GM21360 (cell line): ENCODE results near the gene SPAG9.
"Not testable (repeated sequence)": the region's sequence is repeated elsewhere in the genome, so short reads cannot be mapped to it uniquely, and the experiment has no call there.

Source experiments
- ATAC-seq: cut with Tn5 transposase; IDR thresholded peaks from one replicate; pipeline ENCODE4 v1.9.1; 2021; ENCODE audit warnings: mild to moderate bottlenecking, moderate library complexity; ENCODE audit not compliant: unreplicated experiment

The SPAG9 gene

DNA sequence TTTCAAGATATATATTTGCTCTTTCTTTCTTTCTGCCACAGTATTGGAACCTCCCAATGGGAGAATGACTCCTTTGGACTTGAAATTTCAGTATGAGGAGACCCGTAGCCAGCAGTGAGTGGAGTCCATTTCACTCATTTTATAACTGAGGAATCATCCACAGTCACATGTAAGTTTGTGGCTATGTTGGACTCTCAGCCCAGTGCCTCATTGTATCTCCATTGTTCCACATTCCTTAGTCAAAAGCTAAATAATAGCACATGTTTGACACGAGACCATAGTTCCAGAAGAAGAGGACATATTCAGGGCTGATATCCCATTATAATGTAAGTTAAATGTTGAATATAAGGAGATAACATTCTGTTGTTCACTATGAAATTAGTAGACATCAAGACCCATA, 12.7 kb upstream of the SPAG9 start:
- ATAC-seq = no peak

DNA sequence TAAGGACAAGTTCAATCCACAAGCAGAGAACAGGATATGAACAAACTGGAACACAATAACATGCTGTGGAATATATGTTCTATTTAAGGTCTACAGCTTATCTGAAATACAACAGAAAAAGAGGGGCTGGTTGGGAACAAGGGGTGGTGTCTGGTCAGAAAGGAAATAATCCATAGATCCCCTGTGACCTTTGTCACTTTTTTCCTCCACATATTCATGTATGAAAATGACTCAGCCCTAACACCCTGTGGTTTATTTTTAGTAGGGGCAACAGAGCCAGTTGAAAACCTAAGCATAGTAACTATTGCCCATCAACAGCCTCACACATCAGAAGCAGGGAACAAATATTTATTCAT, 12.3 kb upstream of the SPAG9 start:
- no peak for ATAC-seq

DNA sequence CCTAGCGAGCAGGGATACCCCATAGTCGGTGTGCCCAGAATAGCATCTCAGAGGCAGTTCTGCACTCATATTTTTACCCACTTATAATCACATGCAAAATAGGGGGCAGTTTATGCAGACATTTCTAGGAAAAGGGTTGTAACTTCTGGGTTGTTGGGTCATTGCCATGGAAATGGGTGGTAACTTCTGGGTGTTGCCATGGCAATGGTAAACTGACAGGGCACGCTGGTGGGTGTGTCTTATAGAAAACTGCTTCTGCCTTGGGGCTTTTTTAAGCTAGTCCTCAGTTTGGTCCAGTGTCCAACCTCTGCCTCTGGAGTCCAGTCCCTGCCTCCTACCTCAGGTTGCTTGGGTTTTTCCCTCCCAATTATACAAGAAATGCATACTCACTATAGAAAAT, 7.4 kb upstream of the SPAG9 start:
- no peak for ATAC-seq

DNA sequence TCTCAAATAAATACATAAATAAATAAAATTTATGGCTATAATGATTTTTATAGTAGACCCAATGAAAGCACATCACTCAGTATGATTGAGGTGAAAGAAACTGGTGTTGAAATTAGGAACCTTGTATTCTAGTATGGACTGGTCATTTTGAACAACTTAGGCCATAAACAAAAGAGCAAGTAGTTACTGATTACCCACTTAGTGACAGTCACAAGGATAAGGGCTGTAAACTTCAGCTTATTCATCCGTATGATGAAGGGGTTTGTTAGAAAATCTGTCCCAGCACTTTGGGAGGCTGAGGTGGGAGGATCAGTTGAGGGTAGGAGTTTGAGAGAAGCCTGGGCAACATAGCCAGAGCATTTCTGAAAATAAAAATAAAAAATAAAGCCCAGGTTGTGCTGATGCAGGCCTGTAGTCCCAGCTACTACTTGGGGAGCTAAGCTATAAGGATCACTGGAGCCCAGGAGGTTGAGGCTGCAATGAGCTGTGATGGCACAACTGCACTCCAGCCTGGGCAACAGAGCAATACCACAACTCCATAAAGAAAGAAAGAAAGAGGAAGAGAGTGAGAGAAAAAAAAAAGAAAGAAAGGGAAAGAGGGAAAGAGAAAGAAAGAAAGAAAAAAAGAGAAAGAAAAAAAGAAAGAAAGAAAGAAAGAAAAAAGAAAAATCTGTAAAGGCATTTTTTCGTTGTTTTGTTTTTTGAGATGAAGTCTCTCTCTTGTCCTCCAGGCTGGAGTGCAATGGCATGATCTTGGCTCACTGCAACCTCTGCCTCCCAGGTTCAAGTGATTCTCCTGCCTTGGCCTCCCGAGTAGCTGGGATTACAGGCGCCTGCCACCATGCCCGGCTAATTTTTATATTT, 4.2 kb upstream of the SPAG9 start:
- ATAC-seq = no peak

DNA sequence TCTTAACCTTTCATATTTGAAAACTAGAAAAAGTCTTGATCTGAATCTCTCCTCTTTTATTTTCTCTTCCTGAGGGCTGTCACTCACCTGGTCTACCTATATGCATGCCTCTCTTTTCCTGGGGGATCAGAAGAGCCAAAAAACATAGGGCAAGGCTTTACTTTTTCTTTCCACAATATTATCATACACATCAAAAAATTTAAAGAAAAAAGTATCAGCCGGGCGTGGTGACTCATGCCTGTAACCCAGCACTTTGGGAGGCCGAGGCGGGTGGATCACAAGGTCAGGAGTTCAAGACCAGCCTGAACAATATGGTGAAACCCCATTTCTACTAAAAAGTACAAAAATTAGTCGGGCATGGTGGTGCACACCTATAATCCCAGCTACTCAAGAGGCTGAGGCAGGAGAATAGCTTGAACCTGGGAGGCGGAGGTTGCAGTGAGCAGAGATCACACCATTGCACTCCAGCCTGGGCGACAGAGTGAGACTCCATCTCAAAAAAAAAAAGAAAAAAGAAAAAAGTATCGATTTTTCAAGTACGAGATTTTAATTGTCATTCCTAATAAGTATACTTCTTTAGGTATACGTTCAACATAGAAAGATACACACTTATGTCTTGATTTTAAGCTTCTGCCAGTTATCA, 1.9 kb upstream of the SPAG9 start:
- not testable (repeated sequence) for ATAC-seq

DNA sequence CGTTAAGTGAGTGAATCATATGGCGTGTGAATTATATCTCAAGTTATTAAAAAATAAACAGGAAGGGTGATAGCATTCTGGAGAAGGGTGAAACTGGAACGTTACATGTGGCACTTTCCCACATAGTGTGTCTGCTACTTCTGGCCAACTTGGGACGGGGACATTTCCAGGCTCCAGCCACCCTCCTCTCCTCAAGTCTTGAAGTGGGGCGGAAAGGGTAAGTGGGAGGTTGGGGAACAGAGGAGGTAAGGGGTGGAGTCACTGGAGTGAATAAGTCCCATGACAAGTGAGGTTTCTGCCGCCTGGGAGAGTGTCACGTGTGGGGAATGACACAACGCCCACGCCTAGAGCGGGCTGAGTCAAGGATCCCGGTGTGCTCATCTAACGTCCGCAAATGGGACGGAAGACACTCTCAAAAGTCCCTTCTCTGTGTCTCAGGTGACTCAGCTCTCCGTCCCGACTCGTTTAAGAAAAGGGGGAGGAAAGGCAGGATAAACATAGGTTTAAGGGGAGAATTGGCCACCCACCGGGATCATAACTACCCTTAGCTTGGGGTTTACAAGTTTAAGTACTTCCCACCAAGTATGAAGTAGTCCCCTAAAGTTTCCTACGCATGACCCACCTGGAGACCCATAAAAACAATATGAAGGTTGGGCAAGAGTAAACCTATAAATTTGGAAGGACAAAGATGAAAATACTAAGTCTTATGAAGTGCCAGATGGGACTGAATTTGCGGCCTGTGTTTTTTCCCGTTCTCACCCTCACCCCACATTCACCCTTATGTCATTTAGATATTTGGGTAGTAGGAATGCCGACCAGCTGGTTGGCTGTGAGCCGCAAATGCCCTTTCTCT, 1.2 kb upstream of the SPAG9 start:
- ATAC-seq = peak; percentile 41

DNA sequence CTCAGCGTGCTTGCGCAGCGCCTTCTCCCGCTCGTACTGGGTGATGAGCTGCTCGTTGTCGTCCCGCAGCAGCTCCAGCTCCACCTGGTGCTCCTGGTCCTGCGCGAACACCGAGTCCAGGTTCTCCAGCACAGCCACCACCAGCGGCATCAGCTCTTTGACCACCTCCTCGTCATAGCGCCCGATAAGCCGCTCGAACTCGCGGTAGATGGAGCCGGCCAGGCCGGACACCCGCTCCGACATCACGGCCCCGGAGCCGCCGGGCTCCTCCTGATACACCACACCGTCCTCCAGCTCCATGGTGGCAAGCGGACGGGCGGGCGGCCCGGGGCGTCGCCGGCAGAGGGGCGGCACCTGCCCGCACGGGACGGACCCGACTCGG, 320 bp downstream of the SPAG9 start:
- ATAC-seq = peak; percentile 23

DNA sequence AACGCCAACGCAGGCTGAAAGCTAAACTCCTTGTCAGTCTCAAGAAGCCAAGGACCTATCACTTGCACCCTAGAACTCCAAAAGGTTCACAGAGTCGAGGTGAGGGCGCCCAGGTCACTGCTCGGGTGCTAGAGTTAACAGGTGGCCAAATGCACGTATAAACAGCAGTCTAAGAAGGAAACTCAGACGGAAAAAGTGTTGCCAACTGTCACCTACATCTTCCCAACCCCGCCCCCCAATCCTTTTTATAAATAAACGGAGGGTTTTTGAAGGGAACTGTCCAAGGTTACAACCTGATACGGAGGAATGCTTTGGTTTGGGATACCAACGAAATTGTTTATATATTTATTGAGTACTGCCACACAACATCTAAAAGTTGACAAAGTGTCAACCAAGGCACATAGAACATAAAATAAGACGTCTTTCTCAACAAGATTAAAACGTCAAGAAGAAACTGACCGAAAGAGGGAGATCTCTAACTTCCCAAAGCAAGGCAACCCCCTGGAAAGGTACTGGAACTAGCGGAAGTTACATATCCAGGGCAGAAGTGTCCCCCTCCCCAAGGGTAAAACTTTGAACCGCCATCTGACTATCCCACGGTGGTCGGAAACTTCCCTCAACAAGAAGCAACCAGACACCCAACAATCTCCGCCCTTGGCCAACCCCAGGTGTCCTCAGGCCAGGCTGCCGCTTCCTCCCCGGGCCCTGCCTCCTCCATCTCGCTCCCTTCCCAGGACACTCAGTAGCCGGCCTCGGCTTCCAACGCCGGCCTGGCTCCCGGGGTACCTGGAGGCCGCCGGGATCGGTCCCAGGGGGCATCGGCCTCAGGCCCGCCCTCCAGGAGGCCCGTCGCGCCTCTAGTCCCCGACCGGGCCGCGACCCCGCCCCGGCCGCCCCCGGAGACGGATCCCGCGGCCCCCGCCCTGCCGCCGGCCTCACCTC, 982 bp downstream of the SPAG9 start:
- ATAC-seq = peak; percentile 10

DNA sequence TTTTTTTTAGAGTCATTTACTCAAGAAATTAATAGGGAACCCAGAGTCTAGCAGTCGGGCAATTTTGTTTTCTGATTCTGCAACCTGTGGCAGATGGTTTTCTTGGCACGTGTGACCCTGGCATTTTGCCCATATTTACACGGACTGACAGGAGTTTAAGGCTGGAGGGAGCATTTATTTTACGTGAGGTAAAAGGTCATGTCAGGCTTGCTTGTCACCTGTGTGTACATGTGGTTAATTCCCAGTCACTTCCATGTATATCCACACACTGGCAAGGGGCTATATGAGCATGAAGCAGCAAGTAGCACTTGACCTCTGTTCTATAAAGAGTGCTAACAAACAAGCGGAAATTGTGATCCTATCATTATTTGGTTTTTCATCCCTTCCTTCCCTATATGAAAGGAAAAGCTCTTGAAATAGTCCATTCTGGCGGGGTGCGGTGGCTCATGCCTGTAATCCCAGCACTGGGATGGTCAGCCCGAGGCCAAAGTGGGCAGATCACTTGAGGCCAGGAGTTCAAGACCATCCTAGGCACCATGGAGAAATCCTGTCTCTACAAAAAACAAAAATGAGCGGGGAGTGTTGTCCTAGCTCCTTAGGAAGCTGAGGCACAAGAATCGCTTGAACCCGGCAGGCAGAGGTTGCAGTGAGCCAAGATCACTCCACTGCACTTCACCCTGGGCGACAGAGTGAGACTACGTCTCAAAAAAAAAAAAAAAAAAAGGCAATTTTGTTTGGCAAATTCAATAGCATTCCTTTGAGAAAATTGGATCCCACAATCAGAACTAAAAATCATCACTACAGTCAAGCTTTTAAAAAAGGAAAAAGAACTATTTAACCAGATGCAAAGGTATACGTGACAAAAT, 2.1 kb downstream of the SPAG9 start:
- no peak for ATAC-seq

DNA sequence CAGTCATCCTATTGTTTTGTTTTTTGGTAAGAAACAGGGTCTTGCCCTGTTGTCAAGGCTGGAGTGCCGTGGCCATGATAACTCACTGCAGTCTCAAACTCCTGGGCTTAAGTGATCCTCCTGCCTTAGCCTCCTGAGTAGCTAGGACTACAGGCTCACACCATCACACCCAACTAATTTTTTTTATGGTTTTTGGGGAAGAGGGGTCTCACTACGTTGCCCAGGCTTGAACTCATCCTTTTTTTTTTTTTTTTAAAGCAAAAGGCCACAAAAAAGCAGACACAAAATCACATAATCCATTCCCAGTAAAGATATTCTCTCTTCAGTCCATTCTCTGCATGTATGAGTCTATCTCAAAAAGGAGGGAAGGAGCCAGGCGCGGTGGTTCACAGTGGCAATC, 5.5 kb downstream of the SPAG9 start:
- no peak for ATAC-seq

DNA sequence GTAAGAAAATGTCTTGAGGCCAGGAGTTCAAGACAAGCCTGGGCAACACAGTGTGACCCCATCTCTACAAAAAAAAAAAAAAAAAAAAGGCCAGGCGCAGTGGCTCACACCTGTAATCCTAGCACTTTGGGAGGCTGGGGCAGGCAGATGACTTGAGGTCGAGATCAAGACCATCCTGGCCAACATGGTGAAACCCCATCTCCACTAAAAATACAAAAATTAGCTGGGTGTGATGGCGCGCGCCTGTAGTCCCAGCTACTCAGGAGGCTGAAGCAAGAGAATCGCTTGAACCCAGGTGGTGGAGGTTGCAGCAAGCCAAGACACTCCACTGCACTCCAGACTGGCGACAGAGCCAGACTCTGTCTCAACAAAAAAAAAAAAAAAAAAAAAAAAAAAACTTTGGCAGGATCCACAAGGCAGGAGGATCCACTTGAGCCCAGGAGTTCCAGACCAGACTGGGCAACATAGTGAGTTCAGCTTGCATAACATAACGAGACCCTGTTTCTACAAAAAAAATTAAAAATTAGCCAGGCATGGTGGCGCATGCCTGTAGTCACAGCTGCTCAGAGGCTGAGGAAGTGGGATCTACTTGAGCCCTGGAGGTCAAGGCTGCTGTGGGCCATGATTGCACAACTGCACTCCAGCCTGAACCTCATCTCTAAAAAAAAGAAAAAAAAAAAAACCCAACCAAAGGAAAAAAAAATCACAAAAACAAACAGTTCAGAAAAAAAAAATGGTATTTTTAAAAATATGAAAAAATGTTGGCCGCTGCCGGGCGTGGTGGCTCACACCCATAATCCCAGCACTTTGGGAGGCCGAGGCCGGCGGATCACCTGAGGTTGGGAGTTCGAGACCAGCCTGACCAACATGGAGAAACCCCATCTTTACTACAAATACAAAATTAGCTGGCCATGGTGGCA, 8.1 kb downstream of the SPAG9 start:
- ATAC-seq = not testable (repeated sequence)

DNA sequence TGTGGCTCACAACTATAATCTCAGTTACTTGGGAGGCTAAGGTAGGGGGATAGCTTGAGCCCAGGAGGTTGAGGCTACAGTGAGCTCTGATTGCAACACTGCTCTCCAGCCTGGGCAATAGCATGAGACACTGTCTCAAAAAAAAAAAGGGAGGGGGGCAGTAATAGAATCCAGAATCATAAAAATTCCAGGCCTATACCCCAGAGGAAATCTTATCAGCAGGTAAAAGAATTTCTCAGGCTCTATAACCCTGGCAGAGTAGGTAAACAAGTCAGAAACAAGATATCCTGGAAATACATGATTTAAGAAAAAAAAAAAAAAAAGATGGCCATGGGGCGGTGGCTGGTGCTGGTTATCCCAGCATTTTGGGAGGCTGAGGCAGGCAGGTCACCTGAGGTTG, 12.9 kb downstream of the SPAG9 start:
- ATAC-seq = no peak

DNA sequence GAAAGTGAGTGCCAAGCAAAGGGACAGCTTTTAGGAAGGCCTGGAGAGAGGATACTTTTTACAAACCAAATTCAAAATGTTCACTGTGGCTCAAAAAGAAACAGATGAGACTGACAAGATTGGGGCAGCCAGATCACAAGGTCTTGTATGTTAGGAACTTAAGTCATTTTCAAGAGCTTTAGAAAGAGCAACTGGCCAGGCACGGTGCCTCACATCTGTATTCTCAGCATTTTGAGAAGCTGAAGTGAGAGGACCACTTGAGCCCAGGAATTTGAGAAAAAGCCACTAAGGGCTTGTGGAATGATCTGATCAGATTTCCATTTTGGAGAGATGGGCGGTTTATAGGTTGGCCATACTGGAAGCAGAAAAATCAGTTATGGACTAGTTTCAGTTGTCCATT, 17.2 kb downstream of the SPAG9 start:
- no peak for ATAC-seq

DNA sequence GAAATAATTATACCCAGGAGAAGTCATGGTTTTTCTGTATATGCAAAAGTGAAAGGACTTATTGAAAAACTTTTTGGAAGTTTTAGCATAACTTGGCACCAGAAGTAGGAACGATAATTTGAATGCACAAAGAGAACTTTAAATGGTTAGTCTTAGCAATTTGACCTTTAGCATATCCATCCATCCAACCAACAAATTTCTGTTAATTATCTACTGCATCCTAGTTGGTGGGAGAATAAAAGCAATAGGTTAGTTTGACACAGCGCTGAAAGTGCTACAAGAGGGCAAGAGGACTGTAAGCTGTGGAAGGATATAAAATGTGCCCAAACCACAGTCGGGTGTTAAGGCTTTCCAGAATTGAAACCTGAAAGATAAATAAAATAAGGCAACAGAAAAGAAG, 17.6 kb downstream of the SPAG9 start:
- ATAC-seq = no peak

DNA sequence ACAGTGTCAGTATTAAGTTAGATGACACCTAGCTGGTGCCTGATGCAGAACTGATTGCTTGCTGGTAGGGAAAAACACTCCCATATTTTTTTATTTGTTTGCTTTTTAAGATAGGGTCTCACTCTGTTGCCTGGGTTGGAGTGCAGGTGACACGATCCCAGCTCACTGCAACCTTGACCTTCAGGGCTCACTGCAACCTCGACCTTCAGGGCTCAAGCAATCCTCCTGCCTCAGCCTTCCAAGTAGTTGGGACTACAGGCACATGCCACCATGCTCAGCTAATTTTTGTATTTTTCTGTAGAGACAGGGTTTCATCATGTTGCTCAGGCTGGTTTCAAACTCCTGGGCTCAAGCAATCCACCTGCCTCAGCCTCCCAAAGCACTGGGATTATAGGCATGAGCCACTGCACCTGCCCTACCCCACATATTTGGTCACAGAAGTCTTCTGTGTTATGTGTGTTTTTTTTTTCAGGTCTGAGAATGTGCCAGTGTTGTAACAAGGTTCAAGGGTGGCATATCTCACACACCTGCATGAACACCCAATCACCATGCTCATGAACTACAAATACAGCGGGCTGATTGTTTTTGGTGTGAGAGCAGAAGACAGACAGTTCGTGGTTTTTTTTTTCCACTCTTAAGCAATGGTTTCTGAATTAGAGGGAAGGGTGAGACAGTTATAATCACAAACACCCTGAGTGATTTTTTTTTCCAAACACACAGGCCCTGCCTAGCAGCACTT, 22.8 kb downstream of the SPAG9 start:
- ATAC-seq = no peak

DNA sequence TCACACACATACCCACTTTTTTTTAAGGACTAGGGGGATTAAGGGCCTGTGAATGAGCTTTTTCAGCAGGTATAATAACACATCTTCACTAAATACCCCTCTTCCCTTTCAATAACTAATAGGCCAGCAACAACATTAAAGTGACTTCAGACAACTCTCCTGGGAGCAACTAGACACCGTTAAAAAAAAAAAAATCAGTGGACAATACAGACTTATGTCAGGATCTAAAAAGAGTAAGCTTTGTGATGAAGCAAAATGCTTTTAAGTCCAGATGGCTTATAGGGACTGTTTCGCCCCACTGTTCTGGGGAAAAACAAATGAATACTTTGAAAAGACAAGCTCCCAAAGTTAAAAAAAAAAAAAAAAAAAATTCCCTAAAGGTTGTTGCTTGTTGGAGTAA, 29.0 kb downstream of the SPAG9 start:
- no peak for ATAC-seq

DNA sequence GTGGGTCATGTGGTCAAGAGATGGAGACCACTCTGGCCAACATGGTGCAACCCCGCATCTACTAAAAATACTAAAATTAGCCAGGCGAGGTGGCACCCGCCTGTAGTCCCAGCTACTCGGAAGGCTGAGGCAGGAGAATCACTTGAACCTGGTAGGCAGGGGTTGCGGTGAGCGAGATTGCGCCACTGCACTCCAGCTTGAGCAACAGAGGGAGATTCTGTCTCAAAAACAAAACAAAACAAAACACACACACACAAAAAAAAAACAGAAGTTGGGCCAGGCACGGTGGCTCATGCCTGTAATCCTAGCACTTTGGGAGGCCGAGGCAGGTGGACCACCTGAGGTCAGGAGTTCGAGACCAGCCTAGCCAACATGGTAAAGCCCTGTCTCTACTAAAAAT, 31.8 kb downstream of the SPAG9 start:
- not testable (repeated sequence) for ATAC-seq

DNA sequence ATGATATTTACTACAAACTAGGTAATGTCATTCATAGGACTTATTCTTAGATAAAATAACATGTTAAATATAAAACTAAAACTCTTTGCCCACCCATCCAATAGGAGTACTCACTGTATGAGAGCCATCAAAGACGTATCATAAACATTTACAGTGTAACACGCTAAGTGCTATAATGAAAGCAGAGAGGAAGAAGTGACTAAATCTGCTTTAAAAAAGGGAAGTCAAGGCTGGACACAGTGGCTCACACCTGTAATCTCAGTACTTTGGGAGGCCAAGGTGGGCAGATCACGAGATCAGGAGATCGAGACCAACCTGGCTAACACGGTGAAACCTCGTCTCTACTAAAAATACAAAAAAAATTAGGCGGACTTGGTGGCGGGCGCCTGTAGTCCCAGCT, 32.4 kb downstream of the SPAG9 start:
- no peak for ATAC-seq
